MM.1S (cell line): ENCODE results near the gene ADM5.

Source experiments
- DNase-seq: peaks from one replicate; pipeline ENCODE4 v3.0.0-alpha.2; 2015
- H2AFZ ChIP-seq: fragments of 300-600 bp; sonication (generic); 2 replicates; pipeline ENCODE4 v1.6.0; 2016; ENCODE audit warnings: antibody characterized with exemption, low read length
- H3F3A ChIP-seq: fragments of 300-600 bp; sonication (generic); 2 replicates; pipeline ENCODE4 v1.6.1; 2016; ENCODE audit warnings: mild to moderate bottlenecking, antibody characterized with exemption, low read length, moderate library complexity, mixed read lengths; ENCODE audit not compliant: insufficient read depth
- H3K27ac ChIP-seq: fragments of 300-600 bp; sonication (generic); 2 replicates; pipeline ENCODE4 v1.5.1; 2016; ENCODE audit warnings: mild to moderate bottlenecking, low read length
- H3K27me3 ChIP-seq: fragments of 300-600 bp; sonication (generic); replicated peaks from 2 replicates; pipeline ENCODE4 v1.6.0; 2016; ENCODE audit warnings: low read length; ENCODE audit not compliant: insufficient read depth
- H3K36me3 ChIP-seq: fragments of 300-600 bp; sonication (generic); replicated peaks from 2 replicates; pipeline ENCODE4 v1.6.1; 2016; ENCODE audit warnings: mild to moderate bottlenecking, low read length, mixed read lengths; ENCODE audit not compliant: insufficient read depth
- H3K4me1 ChIP-seq: fragments of 300-600 bp; sonication (generic); 2 replicates; pipeline ENCODE4 v1.6.1; 2016; ENCODE audit warnings: low read length, mixed read lengths
- H3K4me2 ChIP-seq: fragments of 300-600 bp; sonication (generic); 2 replicates; pipeline ENCODE4 v1.6.0; 2016; ENCODE audit warnings: low read depth, low read length
- H3K4me3 ChIP-seq: fragments of 300-600 bp; sonication (generic); 2 replicates; pipeline ENCODE4 v1.5.1; 2016; ENCODE audit warnings: low read length, mixed read lengths
- H3K79me2 ChIP-seq: fragments of 300-600 bp; sonication (generic); 2 replicates; pipeline ENCODE4 v1.6.1; 2016; ENCODE audit warnings: mixed run types, low read length, mixed read lengths
- H3K9ac ChIP-seq: fragments of 300-600 bp; sonication (generic); 2 replicates; pipeline ENCODE4 v1.6.1; 2016; ENCODE audit warnings: low read length, mixed read lengths
- H3K9me2 ChIP-seq: fragments of 300-600 bp; sonication (generic); replicated peaks from 2 replicates; pipeline ENCODE4 v1.6.1; 2016; ENCODE audit warnings: mild to moderate bottlenecking, low read length, mixed read lengths; ENCODE audit not compliant: insufficient read depth
- H3K9me3 ChIP-seq: fragments of 300-600 bp; sonication (generic); replicated peaks from 2 replicates; pipeline ENCODE4 v1.6.1; 2016; ENCODE audit warnings: mild to moderate bottlenecking, low read length, mixed read lengths; ENCODE audit not compliant: insufficient read depth
- H4K20me1 ChIP-seq: fragments of 300-600 bp; sonication (generic); 2 replicates; pipeline ENCODE4 v1.6.1; 2016; ENCODE audit warnings: mild to moderate bottlenecking, low read length, moderate library complexity, mixed read lengths; ENCODE audit not compliant: insufficient read depth
- EZH2 ChIP-seq: fragments of 300-600 bp; sonication (generic); optimal IDR thresholded peaks from 2 replicates; pipeline ENCODE3; 2017; ENCODE audit warnings: low read depth, mild to moderate bottlenecking, antibody characterized with exemption, low read length, mixed read lengths
- EZH2phosphoT487 ChIP-seq: fragments of 300-600 bp; sonication (generic); IDR thresholded peaks from 2 replicates; pipeline ENCODE4 v1.6.1; 2018; ENCODE audit warnings: antibody characterized with exemption, low read length
- TF ChIP-seq, protein P1 (sequence below): fragments of 300-600 bp; sonication (generic); IDR thresholded peaks from 2 replicates; pipeline ENCODE4 v1.5.1; 2016; ENCODE audit warnings: antibody characterized with exemption, low read length, mixed read lengths

Gene ADM5

DNA sequence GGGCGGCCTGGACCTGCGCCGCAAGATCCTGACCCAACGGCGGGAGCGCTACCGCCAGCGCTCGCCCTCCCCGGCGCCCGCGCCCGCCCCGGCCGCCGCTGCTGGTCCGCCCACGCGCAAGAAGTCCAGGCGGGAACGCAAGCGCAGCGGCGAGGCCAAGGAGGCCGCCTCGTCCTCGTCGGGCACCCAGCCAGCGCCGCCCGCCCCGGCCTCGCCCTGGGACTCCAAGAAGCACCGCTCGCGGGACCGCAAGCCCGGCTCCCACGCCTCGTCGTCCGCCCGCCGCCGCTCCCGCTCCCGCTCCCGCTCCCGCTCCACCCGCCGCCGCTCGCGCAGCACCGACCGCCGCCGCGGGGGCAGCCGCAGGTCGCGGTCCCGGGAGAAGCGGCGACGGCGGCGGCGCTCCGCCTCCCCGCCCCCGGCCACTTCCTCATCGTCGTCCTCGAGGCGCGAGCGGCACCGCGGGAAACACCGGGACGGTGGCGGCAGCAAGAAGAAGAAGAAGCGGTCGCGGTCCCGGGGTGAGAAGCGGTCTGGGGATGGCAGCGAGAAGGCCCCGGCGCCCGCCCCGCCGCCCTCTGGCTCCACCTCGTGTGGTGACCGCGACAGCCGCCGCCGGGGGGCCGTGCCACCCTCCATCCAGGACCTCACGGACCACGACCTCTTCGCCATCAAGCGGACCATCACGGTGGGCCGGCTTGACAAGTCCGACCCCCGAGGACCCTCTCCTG, 37.4 kb upstream of the ADM5 start:
- no peaks in the 10 kb centered on the region for H4K20me1 ChIP-seq
- TF ChIP-seq, protein P1, sequence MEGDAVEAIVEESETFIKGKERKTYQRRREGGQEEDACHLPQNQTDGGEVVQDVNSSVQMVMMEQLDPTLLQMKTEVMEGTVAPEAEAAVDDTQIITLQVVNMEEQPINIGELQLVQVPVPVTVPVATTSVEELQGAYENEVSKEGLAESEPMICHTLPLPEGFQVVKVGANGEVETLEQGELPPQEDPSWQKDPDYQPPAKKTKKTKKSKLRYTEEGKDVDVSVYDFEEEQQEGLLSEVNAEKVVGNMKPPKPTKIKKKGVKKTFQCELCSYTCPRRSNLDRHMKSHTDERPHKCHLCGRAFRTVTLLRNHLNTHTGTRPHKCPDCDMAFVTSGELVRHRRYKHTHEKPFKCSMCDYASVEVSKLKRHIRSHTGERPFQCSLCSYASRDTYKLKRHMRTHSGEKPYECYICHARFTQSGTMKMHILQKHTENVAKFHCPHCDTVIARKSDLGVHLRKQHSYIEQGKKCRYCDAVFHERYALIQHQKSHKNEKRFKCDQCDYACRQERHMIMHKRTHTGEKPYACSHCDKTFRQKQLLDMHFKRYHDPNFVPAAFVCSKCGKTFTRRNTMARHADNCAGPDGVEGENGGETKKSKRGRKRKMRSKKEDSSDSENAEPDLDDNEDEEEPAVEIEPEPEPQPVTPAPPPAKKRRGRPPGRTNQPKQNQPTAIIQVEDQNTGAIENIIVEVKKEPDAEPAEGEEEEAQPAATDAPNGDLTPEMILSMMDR, result no peak
- TF ChIP-seq EZH2, result no peak

DNA sequence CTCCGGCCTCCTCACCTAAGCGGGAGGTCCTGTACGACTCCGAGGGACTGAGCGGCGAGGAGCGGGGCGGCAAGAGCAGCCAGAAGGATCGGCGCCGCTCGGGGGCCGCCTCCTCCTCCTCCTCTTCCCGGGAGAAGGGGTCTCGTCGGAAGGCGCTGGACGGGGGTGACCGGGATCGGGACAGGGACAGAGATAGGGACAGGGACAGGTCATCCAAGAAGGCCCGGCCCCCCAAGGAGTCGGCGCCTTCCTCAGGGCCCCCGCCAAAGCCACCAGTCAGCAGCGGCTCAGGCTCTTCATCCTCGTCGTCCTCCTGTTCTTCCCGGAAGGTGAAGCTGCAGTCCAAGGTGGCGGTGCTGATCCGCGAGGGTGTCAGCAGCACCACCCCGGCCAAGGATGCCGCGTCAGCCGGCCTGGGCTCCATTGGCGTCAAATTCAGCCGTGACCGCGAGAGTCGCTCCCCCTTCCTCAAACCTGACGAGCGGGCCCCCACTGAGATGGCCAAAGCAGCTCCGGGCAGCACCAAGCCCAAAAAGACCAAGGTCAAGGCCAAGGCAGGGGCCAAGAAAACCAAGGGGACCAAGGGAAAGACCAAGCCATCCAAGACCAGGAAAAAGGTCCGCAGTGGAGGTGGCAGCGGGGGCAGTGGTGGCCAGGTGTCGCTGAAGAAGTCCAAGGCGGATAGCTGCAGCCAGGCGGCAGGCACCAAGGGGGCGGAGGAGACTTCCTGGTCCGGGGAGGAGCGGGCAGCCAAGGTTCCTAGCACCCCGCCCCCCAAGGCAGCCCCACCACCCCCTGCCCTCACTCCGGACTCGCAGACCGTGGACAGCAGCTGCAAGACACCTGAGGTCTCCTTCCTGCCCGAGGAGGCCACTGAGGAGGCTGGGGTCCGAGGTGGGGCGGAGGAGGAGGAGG, 36.6 kb upstream of the ADM5 start:
- Histone ChIP-seq H3K4me1 (no peaks in the 10 kb centered on the region), H3K79me2 (peaks cover 20% of the 10 kb centered on the region), H3F3A (no peaks in the 10 kb centered on the region), H3K9me3 (no peaks in the 10 kb centered on the region), H3K9me2 (no peaks in the 10 kb centered on the region), H3K4me3 (no peak overlapping the region), H3K27me3 (no peaks in the 10 kb centered on the region), H3K4me2 (no peak overlapping the region), H2AFZ (no peak overlapping the region), H3K36me3 (no peaks in the 10 kb centered on the region; the same call in 1 of the 2 replicates), H3K9ac (no peak overlapping the region), H4K20me1 (no peaks in the 10 kb centered on the region), H3K27ac (no peak overlapping the region)
- no peak for DNase-seq
- no peak for TF ChIP-seq EZH2phosphoT487
- TF ChIP-seq EZH2, result no peak
- TF ChIP-seq, protein P1, result no peak

More for the DNA sequence above, 37.4 kb upstream of the ADM5 start:
- no peak for DNase-seq
- H3K27ac ChIP-seq, result no peak overlapping the region
- peaks cover 25% of the 10 kb centered on the region for H3K79me2 ChIP-seq
- H3K4me3 ChIP-seq, result no peak overlapping the region
- H3K9me3 ChIP-seq, result no peaks in the 10 kb centered on the region
- no peaks in the 10 kb centered on the region for H3K4me1 ChIP-seq
- H3K4me2 ChIP-seq, result no peak overlapping the region
- no peaks in the 10 kb centered on the region; the same call in 1 of the 2 replicates for H3K36me3 ChIP-seq
- H2AFZ ChIP-seq, result no peak overlapping the region
- no peaks in the 10 kb centered on the region for H3F3A ChIP-seq
- H3K9ac ChIP-seq, result no peak overlapping the region
- H3K27me3 ChIP-seq, result no peaks in the 10 kb centered on the region
- no peaks in the 10 kb centered on the region for H3K9me2 ChIP-seq

GRCh38 chr19:49653466-49653806, 36.0 kb upstream of the ADM5 start:
- no peak for TF ChIP-seq EZH2
- no peak for TF ChIP-seq EZH2phosphoT487
- TF ChIP-seq, protein P1, result no peak
- Histone ChIP-seq H3K79me2 (peaks cover 20% of the 10 kb centered on the region), H3K4me1 (no peaks in the 10 kb centered on the region), H3K27me3 (no peaks in the 10 kb centered on the region), H3K9me2 (no peaks in the 10 kb centered on the region), H3K36me3 (no peaks in the 10 kb centered on the region; the same call in 1 of the 2 replicates), H3K9me3 (no peaks in the 10 kb centered on the region), H3F3A (no peaks in the 10 kb centered on the region), H3K27ac (no peak overlapping the region), H2AFZ (no peak overlapping the region), H3K4me2 (no peak overlapping the region), H3K9ac (no peak overlapping the region), H4K20me1 (no peaks in the 10 kb centered on the region), H3K4me3 (no peak overlapping the region)
- DNase-seq, result no peak
